Measurements from ENCODE around the gene PCCA.
"Not testable (repeated sequence)": the region's sequence is repeated elsewhere in the genome, so short reads cannot be mapped to it uniquely, and the experiment has no call there.

The PCCA gene

DNA sequence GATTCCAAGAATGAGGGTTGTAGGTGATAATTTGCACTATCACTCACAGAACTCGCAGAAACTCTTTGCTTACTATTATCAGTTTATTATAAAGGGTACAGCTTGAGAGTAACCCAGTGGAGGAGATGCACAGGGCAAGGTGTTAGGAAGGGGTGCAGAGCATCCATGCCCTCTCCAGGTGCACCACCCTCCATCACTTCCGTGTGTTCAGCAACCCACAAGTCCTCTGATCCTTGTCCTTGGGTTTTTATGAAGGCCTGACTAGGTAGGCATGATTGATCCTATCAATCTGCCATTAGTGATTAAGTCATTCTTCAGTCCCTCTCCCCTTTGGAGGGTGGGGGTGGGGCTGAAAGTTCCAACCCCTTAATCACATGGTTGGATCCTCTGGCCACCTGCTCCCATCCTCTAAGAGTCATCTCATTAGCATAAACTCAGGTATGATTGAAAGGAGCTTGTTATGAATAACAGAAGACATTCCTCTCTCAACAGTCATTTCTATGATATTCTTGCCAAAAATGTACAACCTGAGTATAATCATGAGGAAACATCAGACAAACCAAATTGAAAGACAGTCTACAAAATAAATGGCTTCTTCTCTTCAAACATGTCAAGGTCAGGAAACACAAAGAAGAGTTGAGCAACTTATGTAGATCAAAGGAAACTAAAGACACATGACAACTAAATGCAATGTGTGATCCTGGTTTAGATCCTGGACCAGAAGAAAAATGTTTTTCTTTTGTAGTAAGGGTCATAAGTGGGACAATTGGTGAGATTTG lies 225.4 kb downstream of the PCCA start:
- no peak for DNase-seq

GRCh38 chr13:100315522-100315921 lies 226.6 kb downstream of the PCCA start:
- DNase-seq = no peak

DNA sequence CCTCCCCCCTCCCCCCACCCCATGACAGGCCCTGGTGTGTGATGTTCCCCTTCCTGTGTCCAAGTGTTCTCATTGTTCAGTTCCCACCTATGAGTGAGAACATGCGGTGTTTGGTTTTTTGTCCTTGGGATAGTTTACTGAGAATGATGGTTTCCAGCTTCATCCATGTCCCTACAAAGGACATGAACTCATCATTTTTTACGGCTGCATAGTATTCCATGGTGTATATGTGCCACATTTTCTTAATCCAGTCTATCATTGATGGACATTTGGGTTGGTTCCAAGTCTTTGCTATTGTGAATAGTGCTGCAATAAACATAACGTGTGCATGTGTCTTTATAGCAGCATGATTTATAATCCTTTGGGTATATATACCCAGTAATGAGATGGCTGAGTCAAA lies 229.6 kb downstream of the PCCA start:
- not testable (repeated sequence) for DNase-seq

DNA sequence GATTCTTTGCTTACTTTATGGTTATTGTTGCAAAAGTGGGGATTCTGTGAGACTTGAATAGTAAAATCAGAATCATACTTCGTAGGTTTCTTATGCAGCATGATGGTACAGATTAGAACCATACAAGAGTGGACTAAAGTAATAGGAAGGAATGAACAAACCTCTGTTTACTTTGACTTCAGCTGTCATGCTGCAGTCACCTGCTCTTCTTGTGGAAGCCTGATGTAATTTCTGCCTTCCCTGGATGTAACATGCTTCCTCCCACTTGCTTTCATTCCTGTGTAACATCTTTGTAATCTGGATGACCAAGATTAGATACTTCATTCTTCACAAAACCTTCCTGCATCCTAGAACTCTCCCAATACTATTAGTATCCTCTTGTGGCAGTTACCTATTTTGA lies 235.0 kb downstream of the PCCA start:
- DNase-seq = no peak

GRCh38 chr13:100330662-100331061 lies 241.8 kb downstream of the PCCA start:
- no peak for DNase-seq

- DNase-seq = no peak
Measured at GRCh38 chr13:100333141-100333540, 244.2 kb downstream of the PCCA start.

- DNase-seq = no peak
Measured at GRCh38 chr13:100334214-100334613, 245.3 kb downstream of the PCCA start.

GRCh38 chr13:100336795-100337516 lies 248.1 kb downstream of the PCCA start:
- DNase-seq = no peak

DNA sequence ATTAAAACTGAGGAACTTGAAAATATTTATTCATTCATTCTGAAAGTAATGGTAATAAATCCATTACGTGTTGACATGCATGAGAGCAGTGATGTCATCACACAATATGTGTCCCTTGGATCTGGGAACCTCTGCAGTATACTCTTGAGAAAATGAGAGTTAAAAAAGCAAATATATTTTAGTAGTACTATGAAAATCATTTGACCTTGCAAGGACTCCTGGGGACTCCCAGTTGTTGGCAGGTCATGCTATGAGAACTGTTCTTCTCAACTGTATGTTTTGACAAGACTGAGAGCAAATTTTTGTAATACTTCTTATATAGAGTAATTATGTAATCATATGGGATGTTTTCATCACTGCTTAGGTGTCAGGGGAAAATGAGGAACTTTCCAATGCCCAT lies 249.4 kb downstream of the PCCA start:
- peak; percentile 16 for DNase-seq

DNA sequence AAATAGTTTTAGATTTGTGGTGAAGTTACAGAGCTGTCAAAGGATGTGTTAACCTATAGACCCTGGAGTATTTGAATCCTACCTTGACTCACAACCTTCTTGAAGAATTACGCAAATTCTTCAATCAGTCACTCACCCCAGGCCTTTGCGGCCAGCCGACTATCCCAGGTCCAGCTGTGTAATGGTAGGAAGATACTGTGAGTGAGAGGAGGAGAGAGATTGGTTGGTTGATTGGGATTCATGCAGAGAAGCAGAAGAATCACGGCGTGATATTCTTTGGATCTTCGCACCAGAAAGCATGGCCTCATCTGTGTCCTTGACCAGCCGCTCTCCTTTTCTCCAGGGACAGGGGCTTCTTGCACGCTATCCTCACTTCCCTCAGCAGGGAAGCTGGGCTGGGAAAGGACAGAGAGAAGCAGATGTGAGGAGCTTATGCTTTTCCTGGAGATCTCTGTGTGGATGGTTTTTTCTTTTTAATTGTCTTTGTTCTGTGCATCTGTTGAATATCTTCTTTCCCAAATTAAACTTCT lies 250.6 kb downstream of the PCCA start:
- no peak for DNase-seq

- DNase-seq = no peak
Measured at GRCh38 chr13:100340865-100341264, 252.0 kb downstream of the PCCA start.

- no peak for DNase-seq
Measured at GRCh38 chr13:100341327-100341726, 252.4 kb downstream of the PCCA start.

- no peak for DNase-seq
Measured at GRCh38 chr13:100344544-100344943, 255.7 kb downstream of the PCCA start.

DNA sequence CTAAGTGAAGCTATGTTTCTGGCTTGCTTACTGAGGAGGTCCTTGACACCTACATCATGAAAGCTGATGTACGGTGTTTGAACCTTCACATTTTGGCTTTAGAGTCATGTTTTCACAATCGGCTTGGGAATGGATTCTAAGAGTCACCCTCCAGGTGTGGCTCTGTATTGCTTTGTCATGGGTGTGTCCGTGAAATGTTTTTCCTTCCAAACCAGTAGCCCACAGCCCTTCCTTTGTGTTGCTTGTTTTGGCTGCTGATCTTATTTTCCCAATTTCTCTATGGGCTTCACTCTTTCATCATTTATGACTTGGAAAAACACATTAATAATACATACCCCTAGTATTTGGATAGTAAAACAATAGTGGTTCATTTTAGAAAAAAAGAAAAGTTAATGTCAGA lies 259.1 kb downstream of the PCCA start:
- no peak for DNase-seq

DNA sequence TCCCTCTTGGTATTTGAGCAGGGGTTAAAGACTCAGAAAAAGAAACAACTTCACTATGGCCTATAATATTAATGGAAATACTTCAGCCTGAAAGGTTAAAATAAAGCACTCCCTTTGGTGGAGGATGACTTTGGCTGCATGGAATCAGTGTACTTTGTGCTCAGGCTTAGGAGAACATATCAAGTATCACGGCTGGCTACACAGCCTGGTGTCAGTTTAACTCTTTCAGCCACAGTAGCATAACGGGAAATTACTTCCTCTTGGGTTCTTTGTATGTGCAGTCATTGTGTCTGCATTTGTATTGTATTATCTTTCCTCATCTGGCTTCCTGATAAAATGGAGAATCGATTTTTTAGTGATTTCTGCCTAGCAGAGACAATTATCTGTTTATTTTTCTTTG lies 260.7 kb downstream of the PCCA start:
- DNase-seq = peak; percentile 34

- DNase-seq = no peak
Measured at GRCh38 chr13:100350601-100351000, 261.7 kb downstream of the PCCA start.

DNA sequence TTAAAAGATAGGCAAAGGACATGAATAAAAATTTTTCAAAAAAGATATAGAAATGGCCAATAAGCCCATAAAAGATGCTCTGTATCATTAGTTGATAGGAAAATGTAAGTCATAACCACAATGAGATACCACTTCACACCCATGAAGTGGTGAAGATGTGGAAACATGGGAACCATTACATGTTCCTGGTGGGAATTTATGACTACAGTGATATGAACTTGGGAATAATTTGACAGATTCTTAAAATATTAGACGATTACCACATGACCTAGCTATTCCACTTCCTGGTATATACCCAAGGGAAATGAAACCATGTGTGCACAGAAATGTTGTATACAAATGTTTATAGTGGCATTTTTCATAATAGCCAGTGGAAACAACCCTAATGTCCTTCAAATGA lies 267.5 kb downstream of the PCCA start:
- no peak for DNase-seq

GRCh38 chr13:100356889-100357288 lies 268.0 kb downstream of the PCCA start:
- peak; percentile 34 for DNase-seq

DNA sequence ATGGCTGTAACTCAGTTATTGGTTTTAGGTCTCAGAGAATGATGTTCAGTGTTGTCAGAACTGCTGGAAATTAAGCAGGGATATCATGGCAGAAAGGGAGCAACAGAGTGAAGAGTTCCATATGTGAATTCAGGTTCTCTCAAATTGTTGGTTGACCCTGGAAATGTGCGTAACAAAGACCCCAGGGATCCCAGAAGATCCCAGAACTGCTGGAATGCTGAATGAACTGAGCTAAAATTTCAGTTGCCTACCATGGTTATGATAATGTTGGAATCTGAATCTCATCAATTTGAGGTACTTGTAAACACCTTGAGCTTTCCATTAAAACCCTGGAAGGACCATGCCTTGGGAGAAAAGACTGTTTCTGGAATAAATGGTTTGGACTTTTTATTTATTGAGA lies 268.9 kb downstream of the PCCA start:
- no peak for DNase-seq

DNA sequence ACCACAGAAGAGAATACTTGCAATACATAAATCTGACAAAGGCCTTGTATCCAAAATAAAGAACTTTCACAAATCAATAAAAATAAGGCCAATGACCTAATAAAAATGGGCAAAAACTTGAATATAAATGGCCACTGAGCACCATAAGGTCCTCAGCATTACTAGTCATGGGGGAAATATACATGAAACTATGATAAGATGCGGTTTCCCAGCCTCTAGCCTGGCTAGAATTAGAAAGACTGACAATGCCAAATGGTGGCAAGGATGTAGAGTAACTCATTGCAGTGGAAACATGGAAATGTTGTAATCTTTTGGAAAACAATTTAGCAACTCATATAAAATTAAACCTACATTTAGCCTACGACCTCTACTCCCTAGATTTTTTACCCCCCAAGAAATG lies 272.6 kb downstream of the PCCA start:
- no peak for DNase-seq

DNA sequence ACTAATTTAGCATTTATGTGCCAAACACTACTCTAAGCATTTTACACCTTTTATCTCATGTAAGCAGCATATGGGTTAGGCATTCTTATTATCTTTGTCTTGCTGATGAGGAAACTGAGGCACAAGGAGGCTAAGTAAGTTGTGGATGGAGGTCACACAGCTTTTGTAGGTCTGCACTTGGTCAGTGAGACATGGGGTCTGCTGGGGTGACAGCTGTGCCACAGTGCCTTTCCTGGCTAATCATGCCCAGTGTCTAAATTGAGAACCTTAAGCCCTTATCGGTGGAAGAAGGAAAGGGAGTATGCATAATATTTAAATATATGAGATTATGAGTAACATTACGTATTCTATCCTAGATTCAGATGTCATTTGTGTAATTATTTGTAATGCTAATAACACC lies 273.5 kb downstream of the PCCA start:
- no peak for DNase-seq

GRCh38 chr13:100362781-100363180 lies 273.9 kb downstream of the PCCA start:
- no peak for DNase-seq

- DNase-seq = no peak
Measured at GRCh38 chr13:100363285-100363711, 274.4 kb downstream of the PCCA start.

DNA sequence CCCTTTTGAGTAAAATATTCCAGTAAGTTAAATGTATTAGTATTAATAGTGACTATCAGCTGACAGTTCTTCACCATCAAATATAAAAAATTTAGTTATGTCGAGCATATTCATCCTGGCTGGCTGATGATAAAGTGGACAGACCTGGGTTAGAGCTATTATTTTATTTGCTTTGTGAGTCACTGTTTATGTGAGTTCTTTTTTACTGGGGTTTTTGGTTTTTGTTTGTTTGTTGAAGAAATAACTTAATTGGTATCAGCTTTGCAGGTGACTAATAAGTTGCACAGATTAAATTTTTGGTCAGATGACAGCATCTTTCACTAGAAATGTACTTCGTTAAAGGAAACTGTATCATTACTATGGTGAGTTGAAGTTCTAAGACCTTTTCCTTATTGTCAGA lies 275.0 kb downstream of the PCCA start:
- DNase-seq = no peak

All from OCI-M1 (cell line).